Right ventricle myocardium superior (tissue), 1 donor: ENCODE measurements around the gene FAIM2. TPM values are rescaled to one million over a fixed set of nuclear protein-coding genes. Genes with fewer than 3 reads are reported as not detected.
"Not testable (repeated sequence)": the region's sequence is repeated elsewhere in the genome, so short reads cannot be mapped to it uniquely, and the experiment has no call there.

Experiments used
- ATAC-seq: fragments of 200-7000 bp; cut with Tn5 transposase; one replicate; pipeline ENCODE4 v1.9.1; 2020; ENCODE audit warnings: mild to moderate bottlenecking; ENCODE audit not compliant: poor library complexity
- DNase-seq: peaks from one replicate; pipeline ENCODE4 v3.0.0-alpha.2; 2020
- intact Hi-C: fragments of 100-400 bp; cut with DNase I; formaldehyde crosslinking; loops from one replicate; pipeline ENCODE4 v1.11.2; 2022
- total RNA-seq: library from RNA; stranded (reverse); fragmentation: NEBNext Ultra II Directional; extraction: Animal tissue kit (Norgen Biotek cat#: 25700); gene quantifications from one replicate; pipeline ENCODE4 v1.2.1, GENCODE V29; 2021
- donor health status: DM: no; HTN: yes; CAD: no; lungs with severe emphysema.

The FAIM2 gene
- total RNA-seq, 1 donor from 2014 or later = 10.6 TPM

DNA sequence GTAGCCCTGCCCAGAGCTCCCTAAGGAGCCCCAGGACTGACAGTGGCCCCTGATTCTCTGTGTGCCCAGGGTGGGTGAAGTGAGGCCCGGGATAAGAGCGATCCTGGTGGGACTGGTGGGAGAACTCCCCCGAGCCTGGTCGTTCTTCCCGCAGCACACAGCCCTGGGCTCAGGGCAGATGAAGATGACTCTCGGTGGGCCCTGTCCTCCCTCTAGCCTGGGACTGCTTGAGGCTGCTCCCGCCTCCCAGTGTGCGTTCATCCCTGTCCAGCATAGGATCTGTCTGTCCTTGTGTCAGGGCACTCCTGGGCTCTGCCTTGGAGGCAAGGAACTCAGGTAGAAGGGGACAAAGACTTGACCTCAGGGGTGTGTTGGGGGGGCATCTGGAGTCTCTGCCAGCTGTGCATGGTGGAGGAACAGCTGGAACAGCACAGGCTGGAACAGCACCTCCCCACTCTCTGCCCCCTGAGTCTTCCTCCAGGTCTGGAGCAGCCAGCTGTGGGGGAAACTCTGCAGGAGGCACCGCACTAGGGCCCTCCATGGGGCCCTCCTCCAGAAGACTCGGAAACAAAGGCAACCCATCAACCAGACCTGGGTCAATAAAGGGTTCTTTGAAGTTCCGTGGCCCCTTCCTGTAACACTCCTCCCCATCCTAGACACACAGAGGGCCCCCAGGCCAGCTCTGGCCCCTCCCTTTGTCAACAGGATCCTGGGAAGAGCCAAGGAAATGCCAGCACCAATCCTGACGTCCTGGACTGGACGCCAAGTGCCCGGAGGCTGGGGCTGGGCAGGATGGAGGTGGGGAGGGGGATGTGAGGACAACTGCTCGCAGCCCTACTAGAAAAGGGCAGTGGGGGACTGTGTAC is 15.9 kb downstream of the FAIM2 start:
- intact Hi-C loops = no loop called here
- ATAC-seq (no peak), DNase-seq (no peak)

- DNase-seq = no peak
- ATAC-seq = no peak
- intact Hi-C loops = no loop called here
Measured at GRCh38 chr12:49887091-49887490, 16.6 kb downstream of the FAIM2 start.

- no peak for ATAC-seq
- no peak for DNase-seq
- intact Hi-C loops = no loop called here
Measured at GRCh38 chr12:49885663-49886461, 17.8 kb downstream of the FAIM2 start.

DNA sequence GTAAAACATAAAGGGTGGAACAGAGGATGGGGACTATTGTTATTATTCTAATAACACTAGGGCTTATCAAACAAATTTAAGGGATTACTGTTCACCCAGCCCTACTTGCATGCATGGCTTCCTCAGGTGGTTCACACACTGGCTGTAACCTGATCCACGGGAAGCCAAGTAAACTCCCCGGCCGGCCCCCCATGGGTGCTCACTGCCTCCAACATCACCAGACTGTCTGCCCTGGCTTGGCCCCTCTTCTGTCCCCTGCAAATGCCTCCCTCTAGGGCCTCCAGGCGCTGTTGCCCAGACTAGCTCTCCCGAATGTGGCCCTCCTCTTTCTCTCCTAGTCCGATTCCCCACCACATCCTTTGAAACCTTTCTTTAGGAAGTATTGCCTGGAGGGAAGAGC is 18.6 kb downstream of the FAIM2 start:
- ATAC-seq (no peak), DNase-seq (no peak)
- intact Hi-C loops = no loop called here

- ATAC-seq (no peak), DNase-seq (no peak)
- intact Hi-C loops = no loop called here
Measured at GRCh38 chr12:49882851-49883464, 20.7 kb downstream of the FAIM2 start.

DNA sequence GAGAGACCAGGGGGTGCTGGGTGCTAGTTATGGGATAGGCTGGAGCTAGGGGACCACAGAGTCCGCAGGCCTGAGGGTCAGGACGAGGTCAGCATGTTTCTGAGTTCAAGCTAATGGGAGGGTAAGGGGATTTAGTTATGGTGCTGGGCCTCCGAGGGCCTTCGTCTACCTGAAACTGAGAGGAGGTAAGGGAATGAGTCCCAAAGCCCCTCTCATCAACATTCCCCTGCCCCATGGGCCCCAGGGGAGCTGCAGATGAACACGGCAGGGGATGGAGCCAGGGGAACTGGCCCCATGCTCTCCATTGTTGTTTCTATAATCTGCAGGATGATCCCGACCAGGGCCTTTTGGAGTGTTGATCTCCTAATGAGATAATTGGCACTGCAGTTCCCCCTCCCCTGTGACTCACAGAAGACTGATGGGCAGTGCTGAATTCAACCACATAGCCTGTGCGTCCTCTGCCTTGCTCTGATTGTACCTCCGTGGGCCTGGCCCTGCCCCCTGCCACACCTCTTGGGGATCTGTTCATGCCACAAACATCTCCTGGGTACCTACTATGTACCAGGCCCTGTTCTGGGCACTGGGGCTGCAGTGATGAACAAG is 21.4 kb downstream of the FAIM2 start:
- no peak for ATAC-seq
- no peak for DNase-seq
- intact Hi-C loops = no loop called here

DNA sequence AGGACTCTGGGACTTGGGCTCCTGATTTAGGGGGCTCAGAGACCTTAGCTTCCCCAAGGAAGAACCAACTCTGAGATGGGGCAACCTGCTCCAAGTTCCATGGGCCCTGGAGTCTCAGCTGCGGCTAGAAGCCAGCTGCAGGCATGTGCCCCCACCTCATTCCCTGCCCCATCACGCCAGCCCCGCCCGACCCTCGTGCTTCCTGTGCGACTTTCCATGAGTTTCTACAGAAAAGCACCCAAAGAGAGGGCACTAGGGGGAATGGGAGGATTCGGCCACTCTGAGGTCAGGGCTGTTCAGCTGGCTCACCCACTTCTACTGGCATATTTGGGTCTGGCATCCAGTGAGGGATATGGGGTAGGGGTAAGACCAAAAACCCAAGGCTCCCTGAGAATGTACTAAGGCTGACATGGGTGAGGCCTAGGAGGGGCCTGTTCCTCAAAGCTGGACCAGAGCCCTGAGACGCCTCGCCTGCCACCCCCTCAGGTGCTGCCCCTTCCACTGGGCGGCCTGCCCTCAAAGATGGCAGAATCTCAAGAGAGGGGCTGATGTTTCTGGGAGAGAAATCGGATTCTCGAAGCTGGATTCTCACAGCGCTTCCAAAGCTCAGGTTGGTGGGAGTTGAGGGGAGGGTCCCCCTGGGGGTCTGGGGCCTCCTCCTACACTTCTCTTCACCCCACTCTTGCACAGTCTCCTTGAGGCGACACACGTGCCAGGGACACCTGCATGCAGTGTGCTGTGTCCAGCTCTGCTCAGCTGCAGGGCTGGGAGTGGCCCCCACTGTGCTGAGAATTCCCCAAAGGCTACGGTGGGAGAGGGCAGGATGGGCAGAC is 22.1 kb downstream of the FAIM2 start:
- ATAC-seq = no peak
- DNase-seq = no peak
- intact Hi-C loops = no loop called here

- ATAC-seq (no peak), DNase-seq (no peak)
Measured at GRCh38 chr12:49880756-49881414, 22.8 kb downstream of the FAIM2 start.

GRCh38 chr12:49879065-49879464 is 24.6 kb downstream of the FAIM2 start:
- ATAC-seq, DNase-seq, intact Hi-C loops: not testable (repeated sequence)

More at GRCh38 chr12:49880756-49881414, 22.8 kb downstream of the FAIM2 start:
- intact Hi-C loops = no loop called here

- ATAC-seq = no peak
- DNase-seq = no peak
- intact Hi-C loops = no loop called here
Measured at GRCh38 chr12:49878021-49878420, 25.7 kb downstream of the FAIM2 start.

DNA sequence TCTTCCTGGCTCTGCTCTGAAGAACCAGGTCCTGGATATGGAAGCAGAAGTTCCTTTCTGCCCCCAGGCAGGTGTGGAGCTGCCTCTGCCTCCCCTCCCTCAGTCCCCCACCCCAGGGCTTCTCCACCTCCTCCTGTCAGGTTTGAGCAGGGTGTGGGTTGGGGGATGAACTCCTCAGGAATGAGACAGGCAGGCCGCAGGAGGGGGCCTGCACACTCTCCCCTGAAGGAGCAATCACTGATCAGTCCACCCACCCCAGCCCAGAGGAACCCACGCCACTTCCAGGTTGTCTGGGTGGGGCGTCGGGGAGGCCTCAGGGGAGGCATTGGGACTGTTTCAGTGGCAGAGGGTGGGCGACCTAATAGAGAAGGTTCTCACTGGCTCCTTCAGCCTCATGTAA is 26.6 kb downstream of the FAIM2 start:
- intact Hi-C loops = no loop called here
- DNase-seq = no peak
- ATAC-seq = no peak

GRCh38 chr12:49876070-49876469 is 27.6 kb downstream of the FAIM2 start:
- intact Hi-C loops = no loop called here
- DNase-seq (no peak), ATAC-seq (no peak)

DNA sequence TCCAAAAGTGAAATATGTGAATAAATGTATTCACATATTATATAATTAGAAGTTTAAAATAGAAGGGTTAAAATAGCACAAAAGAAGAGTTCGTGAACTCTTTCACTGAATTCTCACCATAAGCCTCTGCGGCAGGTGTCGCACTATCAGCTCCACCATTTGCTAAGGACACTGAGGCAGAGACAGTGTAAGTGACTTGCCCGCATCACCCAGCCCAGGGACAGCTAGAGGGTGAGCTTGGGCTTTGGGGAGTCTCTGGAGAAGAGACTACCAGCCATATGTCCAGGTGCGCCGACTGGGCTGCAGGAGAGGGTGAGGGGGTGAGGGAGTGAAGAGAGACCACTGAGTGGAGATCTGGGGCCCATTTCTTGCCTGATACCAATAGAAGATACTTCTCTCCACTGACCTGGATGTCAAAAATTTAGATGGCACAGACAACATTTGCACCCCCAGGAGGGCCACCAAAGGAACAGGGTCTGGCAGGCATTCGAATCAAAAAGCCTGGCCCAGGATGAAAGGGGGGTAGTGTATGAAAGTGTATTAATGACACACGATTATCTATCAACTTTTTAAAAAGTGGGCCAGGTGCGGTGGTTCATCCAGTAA is 28.5 kb downstream of the FAIM2 start:
- no peak for ATAC-seq
- intact Hi-C loops = no loop called here
- no peak for DNase-seq

- DNase-seq = no peak
Measured at GRCh38 chr12:49874142-49874897, 29.4 kb downstream of the FAIM2 start.

DNA sequence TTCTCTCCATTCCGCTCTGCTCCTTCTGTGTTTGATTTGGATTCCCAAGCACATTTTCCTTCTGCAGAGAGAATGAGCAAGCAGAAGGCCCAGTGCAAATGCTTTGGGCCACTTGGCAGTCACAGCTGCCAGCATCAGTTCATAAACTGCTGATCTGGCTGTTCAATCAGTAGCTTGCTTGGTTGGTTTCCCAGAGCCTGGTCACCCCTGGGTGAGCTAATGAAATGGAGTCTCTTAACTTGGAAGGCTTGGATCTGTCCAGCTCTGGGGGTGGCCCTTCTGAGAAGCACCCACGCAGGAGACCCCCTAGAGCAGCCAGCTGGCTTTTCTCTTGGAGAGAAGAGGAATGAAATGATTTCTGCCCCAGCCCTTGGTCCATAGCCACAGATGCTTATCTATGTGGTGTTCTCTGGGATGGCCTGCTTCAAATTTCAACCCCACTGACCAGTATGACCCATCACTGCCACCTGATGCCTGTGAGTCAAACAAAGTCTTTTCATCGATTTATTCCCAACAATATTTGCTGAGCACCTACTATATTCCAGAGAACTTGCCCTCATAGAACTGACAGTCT is 30.3 kb downstream of the FAIM2 start:
- DNase-seq (peak; percentile 74), ATAC-seq (no peak)
- intact Hi-C loops = no loop called here

More at GRCh38 chr12:49874142-49874897, 29.4 kb downstream of the FAIM2 start:
- ATAC-seq = no peak
- intact Hi-C loops = no loop called here

DNA sequence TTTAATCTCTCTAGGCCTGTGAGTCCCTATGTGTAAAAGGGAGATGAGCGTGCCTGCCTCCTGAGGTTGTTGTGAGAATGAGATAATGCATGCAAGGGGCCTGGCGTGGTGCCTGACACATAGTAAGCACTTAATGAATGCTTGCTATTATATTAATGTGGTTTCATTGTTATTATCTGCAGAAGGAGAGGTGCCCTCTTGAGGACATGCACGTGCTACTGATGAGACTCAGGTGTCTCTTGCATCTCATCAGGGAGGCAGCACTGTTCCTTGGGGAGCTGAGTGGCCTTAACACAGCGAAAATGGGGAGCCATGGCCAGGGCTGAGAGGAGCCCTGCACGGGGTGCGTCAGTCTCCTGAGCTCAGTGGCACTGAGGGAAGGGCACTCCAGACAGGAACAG is 30.9 kb downstream of the FAIM2 start:
- ATAC-seq = no peak
- intact Hi-C loops = no loop called here
- DNase-seq = no peak
